Right lobe of liver (tissue), 4 donors: Measurements from ENCODE around the gene NPAS1.

Source experiments
- POLR2A ChIP-seq: fragments of 450-650 bp; IDR thresholded peaks from one replicate; pipeline ENCODE4 v1.6.1; 2017; ENCODE audit warnings: antibody characterized with exemption, mild to moderate bottlenecking
- TF ChIP-seq, protein P1 (sequence below), 4 donors: fragments of 200-600 bp in 3 of 4; fragments of 450-650 bp in 1 of 4; IDR thresholded peaks; one replicate each; pipeline versions ENCODE4 v1.5.1 to v1.8.0; 2016 to 2022; ENCODE audit warnings: antibody characterized with exemption in 4 of 4, mild to moderate bottlenecking in 2 of 4
- donor health status: DM: no; HTN: no; CAD: no.
- donor health status: DM: no; HTN: no; CAD: no.
- donor health status: DM: no; HTN: yes; CAD: no.

DNA sequence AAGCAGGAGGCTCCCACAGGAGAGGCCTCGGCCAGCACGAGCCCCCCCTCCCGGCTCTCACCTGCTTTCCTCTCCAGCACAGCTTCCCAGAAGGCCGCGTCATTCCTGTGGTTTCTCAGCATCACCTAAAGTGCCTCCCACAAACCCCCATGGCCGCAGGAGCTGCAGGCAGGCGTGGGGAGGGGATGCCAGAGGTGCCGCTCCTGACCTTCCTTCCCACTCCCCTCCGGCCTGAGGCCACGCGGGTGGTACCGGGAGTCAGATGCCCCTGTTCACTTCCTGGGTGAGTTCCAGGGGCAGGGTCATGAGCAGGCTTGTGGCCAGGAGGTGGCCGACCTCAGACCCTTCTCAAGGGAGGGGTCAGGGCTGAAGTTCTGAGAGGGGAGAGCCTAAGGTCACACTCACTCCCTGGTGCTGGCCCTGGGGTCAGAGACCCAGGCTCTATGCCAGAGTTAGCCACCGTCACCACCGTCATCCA lies 14.4 kb upstream of the NPAS1 start:
- TF ChIP-seq POLR2A, result no peak
- TF ChIP-seq, protein P1, sequence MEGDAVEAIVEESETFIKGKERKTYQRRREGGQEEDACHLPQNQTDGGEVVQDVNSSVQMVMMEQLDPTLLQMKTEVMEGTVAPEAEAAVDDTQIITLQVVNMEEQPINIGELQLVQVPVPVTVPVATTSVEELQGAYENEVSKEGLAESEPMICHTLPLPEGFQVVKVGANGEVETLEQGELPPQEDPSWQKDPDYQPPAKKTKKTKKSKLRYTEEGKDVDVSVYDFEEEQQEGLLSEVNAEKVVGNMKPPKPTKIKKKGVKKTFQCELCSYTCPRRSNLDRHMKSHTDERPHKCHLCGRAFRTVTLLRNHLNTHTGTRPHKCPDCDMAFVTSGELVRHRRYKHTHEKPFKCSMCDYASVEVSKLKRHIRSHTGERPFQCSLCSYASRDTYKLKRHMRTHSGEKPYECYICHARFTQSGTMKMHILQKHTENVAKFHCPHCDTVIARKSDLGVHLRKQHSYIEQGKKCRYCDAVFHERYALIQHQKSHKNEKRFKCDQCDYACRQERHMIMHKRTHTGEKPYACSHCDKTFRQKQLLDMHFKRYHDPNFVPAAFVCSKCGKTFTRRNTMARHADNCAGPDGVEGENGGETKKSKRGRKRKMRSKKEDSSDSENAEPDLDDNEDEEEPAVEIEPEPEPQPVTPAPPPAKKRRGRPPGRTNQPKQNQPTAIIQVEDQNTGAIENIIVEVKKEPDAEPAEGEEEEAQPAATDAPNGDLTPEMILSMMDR (IDR thresholded peaks at IDR 0.05), result no peak
